Measurements from ENCODE around the gene TMEFF1. TPM values are rescaled to one million over a fixed set of nuclear protein-coding genes. Genes with fewer than 3 reads are reported as not detected.

The TMEFF1 gene
- total RNA-seq, 1 experiment from 2014 or later, result 3.3 TPM

GRCh38 chr9:100443781-100444768 lies 28.9 kb upstream of the TMEFF1 start:
- H3K27ac ChIP-seq (ENCODE audit: low read depth, low read length), result no peak overlapping the region
- intact Hi-C loops (cut with micrococcal nuclease), result loop anchor here (2.0 kb wide), 1 partner anchor 151 kb away; no protein-coding TSS in a partner anchor
- no peaks in the 10 kb centered on the region for H3K27me3 ChIP-seq (ENCODE audit: insufficient read depth, low read length)
- H3K9me3 ChIP-seq (ENCODE audit: control insufficient read depth in 1 of 2, insufficient read depth in 1 of 2, low read depth in 1 of 2, low read length in 2 of 2), result no peaks in the 10 kb centered on the region
- no peak overlapping the region for H3K4me3 ChIP-seq (replicated peaks in 1 of 2; ENCODE audit: low read depth in 1 of 2, low read length in 2 of 2)
- no peaks in the 10 kb centered on the region for H3K9me2 ChIP-seq (ENCODE audit: insufficient read depth)
- H3K4me2 ChIP-seq (ENCODE audit: low read length), result no peak overlapping the region
- DNase-seq (ENCODE audit: low read depth, low spot score), result no peak
- H3K9ac ChIP-seq (ENCODE audit: low read length), result no peak overlapping the region
- H3K4me1 ChIP-seq (ENCODE audit: control insufficient read depth in 1 of 2, insufficient read depth in 2 of 2, low read length in 2 of 2), result no peaks in the 10 kb centered on the region
- ATAC-seq, result no peak
- no peak overlapping the region for H2AFZ ChIP-seq (ENCODE audit: low read depth, low read length, poor library complexity, severe bottlenecking)
- TF ChIP-seq JUND (IDR thresholded peaks at IDR 0.05), result no peak
- no peak for TF ChIP-seq CTCF (IDR thresholded peaks at IDR 0.05 in 2 of 3, conservative IDR thresholded peaks at IDR 0.05 in 1 of 3; ENCODE audit: borderline replicate concordance in 1 of 3, insufficient read depth in 1 of 3, low read depth in 2 of 3, low read length in 2 of 3)
- no peak for TF ChIP-seq YY1 (IDR thresholded peaks at IDR 0.05; ENCODE audit: extremely low read depth, insufficient replicate concordance, low read depth, low read length)
- TF ChIP-seq ZFX (IDR thresholded peaks at IDR 0.05), result no peak
- no peak for TF ChIP-seq RAD21 (IDR thresholded peaks at IDR 0.05; ENCODE audit: low read depth)
- no peak for TF ChIP-seq SRF (IDR thresholded peaks at IDR 0.05; ENCODE audit: low read depth)
- TF ChIP-seq TCF7L2 (IDR thresholded peaks at IDR 0.05; ENCODE audit: borderline replicate concordance, extremely low read depth, insufficient read depth, insufficient read length), result no peak
- no peak for TF ChIP-seq ELF1 (IDR thresholded peaks at IDR 0.05; ENCODE audit: borderline replicate concordance, low read depth)
- no peak for TF ChIP-seq CBX3 (IDR thresholded peaks at IDR 0.05; ENCODE audit: low read depth)
- TF ChIP-seq, protein P1, sequence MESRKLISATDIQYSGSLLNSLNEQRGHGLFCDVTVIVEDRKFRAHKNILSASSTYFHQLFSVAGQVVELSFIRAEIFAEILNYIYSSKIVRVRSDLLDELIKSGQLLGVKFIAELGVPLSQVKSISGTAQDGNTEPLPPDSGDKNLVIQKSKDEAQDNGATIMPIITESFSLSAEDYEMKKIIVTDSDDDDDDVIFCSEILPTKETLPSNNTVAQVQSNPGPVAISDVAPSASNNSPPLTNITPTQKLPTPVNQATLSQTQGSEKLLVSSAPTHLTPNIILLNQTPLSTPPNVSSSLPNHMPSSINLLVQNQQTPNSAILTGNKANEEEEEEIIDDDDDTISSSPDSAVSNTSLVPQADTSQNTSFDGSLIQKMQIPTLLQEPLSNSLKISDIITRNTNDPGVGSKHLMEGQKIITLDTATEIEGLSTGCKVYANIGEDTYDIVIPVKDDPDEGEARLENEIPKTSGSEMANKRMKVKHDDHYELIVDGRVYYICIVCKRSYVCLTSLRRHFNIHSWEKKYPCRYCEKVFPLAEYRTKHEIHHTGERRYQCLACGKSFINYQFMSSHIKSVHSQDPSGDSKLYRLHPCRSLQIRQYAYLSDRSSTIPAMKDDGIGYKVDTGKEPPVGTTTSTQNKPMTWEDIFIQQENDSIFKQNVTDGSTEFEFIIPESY (IDR thresholded peaks at IDR 0.05; ENCODE audit: extremely low read depth, insufficient replicate concordance, low read length), result no peak
- TF ChIP-seq, protein P2, sequence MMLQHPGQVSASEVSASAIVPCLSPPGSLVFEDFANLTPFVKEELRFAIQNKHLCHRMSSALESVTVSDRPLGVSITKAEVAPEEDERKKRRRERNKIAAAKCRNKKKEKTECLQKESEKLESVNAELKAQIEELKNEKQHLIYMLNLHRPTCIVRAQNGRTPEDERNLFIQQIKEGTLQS (IDR thresholded peaks at IDR 0.05), result no peak
- no peak for TF ChIP-seq SP1 (IDR thresholded peaks at IDR 0.05; ENCODE audit: low read depth)
- TF ChIP-seq POLR2AphosphoS5 (IDR thresholded peaks at IDR 0.05; ENCODE audit: low read depth, low read length), result no peak
- no peak for TF ChIP-seq ZNF274 (IDR thresholded peaks at IDR 0.05; ENCODE audit: low read depth, low read length)
- no peak for TF ChIP-seq CEBPB (IDR thresholded peaks at IDR 0.05; ENCODE audit: low read depth)
- TF ChIP-seq SIN3A (IDR thresholded peaks at IDR 0.05; ENCODE audit: low read depth), result no peak
- no peak for TF ChIP-seq REST (IDR thresholded peaks at IDR 0.05; ENCODE audit: low read depth)
- no peak for TF ChIP-seq EZH2 (IDR thresholded peaks at IDR 0.05)
- TF ChIP-seq FOSL1 (IDR thresholded peaks at IDR 0.05; ENCODE audit: low read depth), result no peak
- peaks cover 4 to 5% of the 10 kb centered on the region in 2 experiments; a peak in 1 of 4 replicates for H3K36me3 ChIP-seq (ENCODE audit: control insufficient read depth in 1 of 2, insufficient read depth in 2 of 2, low read length in 2 of 2)
- ChIA-PET RAD21 (ENCODE audit: low non-redundant PET in 1 of 2, low total read pairs in 2 of 2, uncharacterized antibody in 2 of 2, unreplicated experiment in 2 of 2) (no interaction called here), CTCF (no interaction called here), POLR2A (no interaction called here)
- TSS peak; percentile 6 for BruUV-seq (replicated peaks)
- peaks cover 24% of the 10 kb centered on the region for H3K79me2 ChIP-seq (ENCODE audit: insufficient read depth, low read length)
- no peaks in the 10 kb centered on the region for H4K20me1 ChIP-seq (ENCODE audit: insufficient read depth)

All from HCT116 (cell line).